Stimulated activated CD4-positive, alpha-beta T cell treated with anti-CD3 and anti-CD28 coated beads, TNF-alpha, amount 100 ng/mL, for 1 hour (primary cell): ENCODE data around the gene SPATA19.
A peak's percentile ranks its signal among the peaks of the same experiment; 100 is the strongest.

ENCODE experiments used
- DNase-seq, 3 donors: peaks; one replicate each; pipeline ENCODE4 v3.0.0-alpha.2; 2020; ENCODE audit warnings: low read depth in 3 of 3, low spot score in 1 of 3

Gene SPATA19

GRCh38 chr11:133835593-133836548 lies 9.4 kb downstream of the SPATA19 start:
- no peak for DNase-seq

- peak in 1 of 3 donors; percentile 9 for DNase-seq
Measured at GRCh38 chr11:133834682-133835592, 10.4 kb downstream of the SPATA19 start.

- DNase-seq: no peak
Measured at GRCh38 chr11:133833898-133834681, 11.2 kb downstream of the SPATA19 start.

GRCh38 chr11:133832991-133833897 lies 12.1 kb downstream of the SPATA19 start:
- no peak for DNase-seq

- no peak for DNase-seq
Measured at GRCh38 chr11:133832096-133832990, 13.0 kb downstream of the SPATA19 start.

GRCh38 chr11:133830931-133831907 lies 14.1 kb downstream of the SPATA19 start:
- DNase-seq: no peak

GRCh38 chr11:133829566-133829965 lies 15.7 kb downstream of the SPATA19 start:
- no peak for DNase-seq

- no peak for DNase-seq
Measured at GRCh38 chr11:133828871-133829270, 16.4 kb downstream of the SPATA19 start.

- no peak for DNase-seq
Measured at GRCh38 chr11:133827556-133827955, 17.8 kb downstream of the SPATA19 start.

- DNase-seq: no peak
Measured at GRCh38 chr11:133826866-133827265, 18.4 kb downstream of the SPATA19 start.

GRCh38 chr11:133825666-133826065 lies 19.6 kb downstream of the SPATA19 start:
- DNase-seq: no peak

GRCh38 chr11:133825156-133825555 lies 20.2 kb downstream of the SPATA19 start:
- DNase-seq: no peak

GRCh38 chr11:133824593-133824992 lies 20.7 kb downstream of the SPATA19 start:
- DNase-seq: no peak

GRCh38 chr11:133823614-133824013 lies 21.7 kb downstream of the SPATA19 start:
- no peak for DNase-seq

- DNase-seq: no peak
Measured at GRCh38 chr11:133823211-133823610, 22.1 kb downstream of the SPATA19 start.

- no peak for DNase-seq
Measured at GRCh38 chr11:133821776-133822175, 23.5 kb downstream of the SPATA19 start.

GRCh38 chr11:133819746-133820315 lies 25.5 kb downstream of the SPATA19 start:
- no peak for DNase-seq
